Pancreas (tissue), 10 donors: ENCODE data around the gene IKBKG. TPM values are rescaled to one million over a fixed set of nuclear protein-coding genes. Genes with fewer than 3 reads are reported as not detected.
"Not testable (repeated sequence)": the region's sequence is repeated elsewhere in the genome, so short reads cannot be mapped to it uniquely, and the experiment has no call there.

ENCODE experiments used
- ATAC-seq, 4 donors: fragments of 200-7000 bp; cut with Tn5 transposase; one replicate each; pipeline versions ENCODE4 v1.8.0 to v1.9.1; 2020; ENCODE audit warnings: mild to moderate bottlenecking in 4 of 4, moderate library complexity in 4 of 4
- DNase-seq, 6 donors: peaks; one replicate each; pipeline ENCODE4 v3.0.0-alpha.2; 2020
- FAIRE-seq: peaks from 2 replicates; lab custom pipeline; 2012; peaks lifted over from hg19 to GRCh38; lab: Jason Lieb, UNC
- H3K27ac ChIP-seq, 4 donors: fragments of 200-600 bp; sonication (generic); 1 replicate in 3 of 4; 2 replicates in 1 of 4; pipeline versions ENCODE4 v1.5.0 to v1.8.0; 2020
- H3K27me3 ChIP-seq, 4 donors: fragments of 200-600 bp; one replicate each; pipeline ENCODE4 v1.8.0; 2021
- H3K36me3 ChIP-seq, 3 donors: fragments of 200-600 bp; sonication (generic) in 1 of 3; one replicate each; pipeline versions ENCODE4 v1.5.0 to v1.8.0; 2020 to 2021
- H3K4me1 ChIP-seq, 3 donors: fragments of 200-600 bp; one replicate each; pipeline ENCODE4 v1.8.0; 2021
- H3K4me3 ChIP-seq, 4 donors: fragments of 200-600 bp; sonication (generic) in 2 of 4; one replicate each; pipeline versions ENCODE4 v1.5.0 to v1.8.0; 2020 to 2021
- H3K9me3 ChIP-seq, 4 donors: fragments of 200-600 bp; one replicate each; pipeline ENCODE4 v1.8.0; 2021
- CTCF ChIP-seq, 4 donors: fragments of 200-600 bp; sonication (generic) in 3 of 4; IDR thresholded peaks; one replicate each; pipeline versions ENCODE4 v1.5.0 to v1.8.0; 2021; ENCODE audit warnings: antibody characterized with exemption in 4 of 4
- WGBS, 2 donors: extraction: QIAGEN DNeasy Blood & Tissue Kit; methylation state at CpG; one replicate each; pipeline ENCODE4 v1.1.7; 2013; 5-methylcytosine and 5-hydroxymethylcytosine counted together
- intact Hi-C, 3 donors: fragments of 100-400 bp; cut with DNase I; formaldehyde crosslinking; loops; one replicate each; pipeline versions ENCODE4 v1.11.1 to v1.14.2; 2022
- polyA plus RNA-seq, 2 donors: library from polyadenylated mRNA; stranded (reverse); fragments of 200-250 nt; gene quantifications; one replicate each; pipeline ENCODE4 v1.2.3, GENCODE V29; 2013
- total RNA-seq, 6 donors: library from RNA; stranded (reverse); fragmentation: NEBNext Ultra II Directional in 4 of 6; extraction: Animal tissue kit (Norgen Biotek cat#: 25700) in 4 of 6; gene quantifications; one replicate each; pipeline versions ENCODE4 v1.2.1 to v1.2.4, GENCODE V29; 2021 to 2023
- donor health status: healthy with polysubstance abuse.
- donor health status: DM: no; HTN: no; CAD: no; lungs with moderate emphysema.
- donor health status: DM: no; HTN: no; CAD: no.
- donor health status: control.
- donor health status: control.
- donor health status: Bipolar disorder and iron deficiency.
- donor health status: DM: yes; HTN: yes; CAD: no.
- donor health status: DM: no; HTN: no; CAD: no.
- donor health status: DM: no; HTN: no; CAD: no.
- donor health status: DM: yes; HTN: yes; CAD: no.

Gene IKBKG
- total and polyA plus RNA-seq, 8 donors: 6.3 to 29.7 (median 10.2) TPM

DNA sequence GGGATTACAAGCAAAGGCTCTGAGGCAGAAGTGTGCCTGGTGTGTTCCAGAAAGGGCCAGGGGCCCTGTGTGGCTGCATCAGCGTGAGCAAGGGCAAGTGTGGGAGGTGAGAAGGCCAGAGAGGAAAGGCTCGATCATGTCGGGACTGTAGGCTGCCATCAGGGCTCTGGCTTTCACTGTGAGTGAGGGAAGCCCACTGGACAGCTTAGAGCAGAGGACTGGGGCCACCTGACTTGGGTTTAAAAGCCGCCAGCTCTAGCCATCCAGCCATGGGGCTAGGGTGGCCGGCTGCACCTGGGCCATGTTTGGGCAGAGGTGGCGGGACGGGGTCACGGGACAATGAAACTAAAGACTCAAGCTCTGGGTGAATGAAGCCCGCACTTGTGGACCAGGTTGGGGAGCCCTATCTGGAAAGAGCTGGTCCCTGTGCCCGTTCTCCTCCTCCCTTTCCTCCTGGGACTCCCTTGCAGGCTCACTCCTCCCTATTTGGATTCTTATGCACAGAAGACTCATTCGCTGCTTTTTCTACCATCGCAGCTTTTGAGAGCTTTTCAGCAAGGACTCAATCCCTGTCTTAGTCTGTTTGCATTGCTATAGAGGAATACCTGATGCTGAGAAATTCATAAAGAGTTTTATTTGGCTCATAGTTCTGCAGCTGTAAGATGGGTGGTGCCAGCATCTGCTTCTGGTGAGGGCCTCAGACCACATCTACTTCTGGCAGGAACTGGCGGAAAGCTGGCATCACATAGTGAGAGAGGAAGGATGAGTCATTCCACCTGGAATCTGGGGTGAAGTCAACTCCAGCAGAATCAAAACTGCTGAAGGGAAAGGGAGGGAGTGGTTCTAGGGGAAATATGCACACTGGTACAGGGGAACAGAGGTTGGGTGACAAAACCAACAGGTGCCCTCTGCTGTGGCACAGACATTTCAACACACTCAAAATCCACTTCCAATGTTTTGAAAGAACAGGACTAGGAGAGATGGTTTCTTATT, 56.3 kb downstream of the IKBKG start:
- intact Hi-C loops: no loop called here
- peak; percentile 35 to 54 (median 44) for ATAC-seq
- no peak for TF ChIP-seq CTCF (IDR thresholded peaks at IDR 0.05)
- DNase-seq: peak in 1 of 6 donors; percentile 28
- no peak for FAIRE-seq
- H3K27ac ChIP-seq: no peak overlapping the region
- no peaks in the 10 kb centered on the region for H3K4me1 ChIP-seq
- H3K27me3 ChIP-seq: no peaks in the 10 kb centered on the region
- 67 to 73% methylated on average over 13 of the region's 13 CpGs for WGBS, 2 donors
- H3K9me3 ChIP-seq: no peaks in the 10 kb centered on the region
- H3K36me3 ChIP-seq: no peaks in the 10 kb centered on the region
- no peak overlapping the region for H3K4me3 ChIP-seq

DNA sequence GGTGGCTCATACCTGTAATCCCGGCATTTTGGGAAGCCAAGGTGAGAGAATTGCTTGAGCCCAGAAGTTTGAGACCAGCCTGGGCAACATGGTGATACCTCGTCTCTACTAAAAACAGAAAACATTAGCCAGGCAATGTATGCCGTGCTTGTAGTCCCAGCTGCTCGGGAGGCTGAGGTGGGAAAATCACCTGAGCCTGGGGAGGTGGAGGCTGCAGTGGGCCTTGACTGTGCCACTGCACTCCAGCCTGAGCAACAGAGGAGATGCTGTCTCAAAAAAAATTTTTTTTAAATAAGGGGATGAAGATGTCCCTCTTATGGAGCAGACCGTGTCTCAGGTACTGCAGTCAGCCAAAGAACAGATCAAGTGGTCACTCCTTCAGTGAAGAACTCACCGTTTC, 58.1 kb downstream of the IKBKG start:
- no peak for TF ChIP-seq CTCF (IDR thresholded peaks at IDR 0.05)
- no peak for ATAC-seq

GRCh38 chrX:154607370-154607769, 60.0 kb downstream of the IKBKG start:
- 52 to 62% methylated on average over 6 of the region's 6 CpGs for WGBS, 2 donors

More for the DNA sequence above, 58.1 kb downstream of the IKBKG start:
- Histone ChIP-seq H3K36me3 (no peaks in the 10 kb centered on the region), H3K27ac (no peak overlapping the region), H3K9me3 (no peaks in the 10 kb centered on the region), H3K4me3 (no peak overlapping the region), H3K27me3 (no peaks in the 10 kb centered on the region), H3K4me1 (no peaks in the 10 kb centered on the region)
- intact Hi-C loops: no loop called here
- DNase-seq (no peak), FAIRE-seq (no peak)
- 64 to 69% methylated on average over 6 of the region's 6 CpGs for WGBS, 2 donors

GRCh38 chrX:154607976-154608375, 60.6 kb downstream of the IKBKG start:
- H3K4me3 ChIP-seq, H3K27ac ChIP-seq, FAIRE-seq, H3K9me3 ChIP-seq, DNase-seq, H3K36me3 ChIP-seq, intact Hi-C loops, H3K27me3 ChIP-seq, H3K4me1 ChIP-seq, ATAC-seq: not testable (repeated sequence)
- 75 to 77% methylated on average over 10 of the region's 11 CpGs for WGBS, 2 donors

More at GRCh38 chrX:154607370-154607769, 60.0 kb downstream of the IKBKG start:
- DNase-seq (no peak), FAIRE-seq (no peak), ATAC-seq (no peak)
- intact Hi-C loops: no loop called here
- Histone ChIP-seq H3K36me3 (no peaks in the 10 kb centered on the region), H3K9me3 (no peaks in the 10 kb centered on the region), H3K27me3 (no peaks in the 10 kb centered on the region), H3K4me3 (no peak overlapping the region), H3K4me1 (no peaks in the 10 kb centered on the region), H3K27ac (no peak overlapping the region)
- no peak for TF ChIP-seq CTCF (IDR thresholded peaks at IDR 0.05)

- H3K4me3 ChIP-seq, H3K4me1 ChIP-seq, intact Hi-C loops, H3K27ac ChIP-seq, DNase-seq, ATAC-seq, H3K9me3 ChIP-seq, H3K36me3 ChIP-seq, H3K27me3 ChIP-seq, FAIRE-seq: not testable (repeated sequence)
- 58 to 61% methylated on average over 12 of the region's 12 CpGs for WGBS, 2 donors
Observed at GRCh38 chrX:154608823-154609222, 61.4 kb downstream of the IKBKG start.

DNA sequence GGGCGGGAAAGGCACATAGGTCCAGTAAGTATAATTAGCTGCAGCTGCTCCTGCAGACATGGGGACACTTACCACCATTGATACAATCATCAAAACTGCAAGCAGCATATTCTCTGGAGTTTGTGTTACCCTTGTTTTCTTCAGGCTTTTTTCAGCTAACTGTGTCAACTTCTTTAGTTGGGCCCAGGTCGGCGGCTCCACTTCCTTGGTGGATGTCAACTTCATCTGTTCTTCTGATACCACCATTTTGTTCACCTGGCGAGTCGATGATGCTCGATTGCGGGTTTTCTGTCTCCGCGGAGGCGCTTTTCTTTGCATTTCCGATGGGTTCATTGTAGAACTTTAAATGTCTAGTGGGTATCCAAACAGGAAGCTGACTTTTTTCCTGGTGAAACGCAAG, 63.7 kb downstream of the IKBKG start:
- ATAC-seq, H3K4me3 ChIP-seq, H3K36me3 ChIP-seq, H3K4me1 ChIP-seq, H3K27me3 ChIP-seq, DNase-seq, FAIRE-seq, intact Hi-C loops, H3K27ac ChIP-seq, H3K9me3 ChIP-seq: not testable (repeated sequence)
- WGBS, 2 donors: 85 to 88% methylated on average over 12 of the region's 12 CpGs

- intact Hi-C loops, H3K36me3 ChIP-seq, H3K9me3 ChIP-seq, H3K27ac ChIP-seq, ATAC-seq, H3K27me3 ChIP-seq, DNase-seq, FAIRE-seq, H3K4me3 ChIP-seq, H3K4me1 ChIP-seq: not testable (repeated sequence)
- 14 to 43% methylated on average over 5 of the region's 12 CpGs for WGBS, 2 donors
Observed at GRCh38 chrX:154613586-154613985, 66.2 kb downstream of the IKBKG start.
